Measurements from ENCODE around the gene ITGA3.
"Not testable (repeated sequence)": the region's sequence is repeated elsewhere in the genome, so short reads cannot be mapped to it uniquely, and the experiment has no call there.

ITGA3 gene

GRCh38 chr17:50052822-50053653 is 2.9 kb upstream of the ITGA3 start:
- no peak for DNase-seq

DNA sequence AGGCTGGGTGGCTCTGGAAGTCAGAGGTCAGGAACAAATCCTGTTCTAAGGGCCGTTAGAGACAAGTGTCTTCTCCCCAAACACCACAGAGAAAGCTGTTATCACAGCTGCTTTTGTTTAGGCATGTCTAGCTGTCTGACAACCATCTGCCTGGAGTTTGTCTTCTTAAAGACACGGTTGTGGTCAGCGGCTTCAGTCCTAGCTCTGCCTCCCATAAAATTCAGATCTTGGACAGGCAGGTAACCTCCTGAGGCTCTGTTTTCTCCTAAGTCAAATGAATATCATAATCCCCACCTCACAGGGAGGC is 2.3 kb upstream of the ITGA3 start:
- DNase-seq = no peak

DNA sequence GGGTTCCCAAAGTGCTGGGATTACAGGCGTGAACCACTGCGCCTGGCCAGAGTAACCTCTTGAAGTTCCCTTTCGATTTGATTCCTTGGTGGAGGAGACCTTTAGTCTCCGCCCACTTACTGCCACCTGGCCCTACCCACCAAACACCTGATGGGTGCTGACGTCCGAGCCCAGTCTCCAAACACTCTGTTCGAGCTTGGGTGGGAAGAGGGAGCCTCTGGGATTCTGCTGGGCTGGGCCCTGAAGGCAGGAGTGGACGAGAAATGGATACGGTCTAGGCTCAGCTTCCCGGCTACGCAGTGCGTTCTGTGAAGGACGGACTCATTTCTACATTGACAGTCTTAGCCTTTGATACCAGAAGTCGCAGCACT is 870 bp upstream of the ITGA3 start:
- peak in 1 of 2 donors; percentile 13 for DNase-seq

DNA sequence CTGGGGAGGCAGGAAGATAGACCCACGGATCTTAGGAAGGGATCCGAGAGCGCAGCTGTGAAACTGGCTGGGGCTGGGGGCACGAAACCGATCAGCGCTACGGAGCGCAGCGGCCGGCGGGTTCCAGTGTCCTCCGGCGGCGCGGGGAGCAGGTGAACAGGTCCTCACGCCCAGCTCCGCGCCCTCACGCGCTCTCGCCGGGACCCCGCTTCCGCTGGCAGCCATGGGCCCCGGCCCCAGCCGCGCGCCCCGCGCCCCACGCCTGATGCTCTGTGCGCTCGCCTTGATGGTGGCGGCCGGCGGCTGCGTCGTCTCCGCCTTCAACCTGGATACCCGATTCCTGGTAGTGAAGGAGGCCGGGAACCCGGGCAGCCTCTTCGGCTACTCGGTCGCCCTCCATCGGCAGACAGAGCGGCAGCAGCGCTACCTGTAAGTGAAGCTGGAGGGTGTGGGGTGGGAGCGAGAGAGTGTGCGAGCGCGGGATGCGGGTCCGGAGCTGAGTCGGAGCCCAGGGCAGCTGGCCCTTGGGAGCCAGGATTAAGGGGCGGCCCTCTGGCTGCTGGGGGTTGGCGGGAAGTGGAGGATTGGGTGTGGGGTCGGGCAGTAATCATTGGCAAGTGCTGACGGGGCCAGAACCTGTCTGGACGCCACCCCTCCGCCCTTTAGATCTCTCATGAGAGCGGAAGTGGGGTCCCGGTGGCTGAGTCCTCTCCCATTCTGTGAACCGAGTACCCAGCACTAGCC is 479 bp downstream of the ITGA3 start:
- peak; percentile 69 to 75 for DNase-seq

- DNase-seq = no peak
Measured at GRCh38 chr17:50056961-50057330, 1.0 kb downstream of the ITGA3 start.

GRCh38 chr17:50057521-50057991 is 1.6 kb downstream of the ITGA3 start:
- no peak for DNase-seq

GRCh38 chr17:50058296-50058953 is 2.5 kb downstream of the ITGA3 start:
- DNase-seq = no peak

DNA sequence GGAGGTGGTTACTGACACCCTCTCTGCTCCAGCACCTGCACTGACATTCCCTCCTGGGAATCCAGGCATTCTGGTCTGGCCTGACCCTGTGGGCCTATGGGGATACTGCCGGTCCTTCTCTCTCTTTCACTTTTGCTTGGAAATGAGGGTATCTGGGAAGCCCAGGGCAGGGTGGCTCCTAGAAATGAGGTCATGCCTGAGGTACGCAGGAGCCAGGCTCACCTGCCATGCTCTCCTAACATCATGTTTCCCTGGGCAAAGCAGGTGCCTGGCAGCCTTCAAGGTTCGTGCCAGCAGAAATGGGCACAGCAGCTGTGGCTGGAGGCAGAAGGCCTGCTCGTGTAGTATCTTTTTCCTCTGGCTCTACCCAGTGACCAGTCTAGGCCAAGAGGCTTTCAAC is 3.3 kb downstream of the ITGA3 start:
- DNase-seq = no peak

- no peak for DNase-seq
Measured at GRCh38 chr17:50059759-50060273, 3.9 kb downstream of the ITGA3 start.

DNA sequence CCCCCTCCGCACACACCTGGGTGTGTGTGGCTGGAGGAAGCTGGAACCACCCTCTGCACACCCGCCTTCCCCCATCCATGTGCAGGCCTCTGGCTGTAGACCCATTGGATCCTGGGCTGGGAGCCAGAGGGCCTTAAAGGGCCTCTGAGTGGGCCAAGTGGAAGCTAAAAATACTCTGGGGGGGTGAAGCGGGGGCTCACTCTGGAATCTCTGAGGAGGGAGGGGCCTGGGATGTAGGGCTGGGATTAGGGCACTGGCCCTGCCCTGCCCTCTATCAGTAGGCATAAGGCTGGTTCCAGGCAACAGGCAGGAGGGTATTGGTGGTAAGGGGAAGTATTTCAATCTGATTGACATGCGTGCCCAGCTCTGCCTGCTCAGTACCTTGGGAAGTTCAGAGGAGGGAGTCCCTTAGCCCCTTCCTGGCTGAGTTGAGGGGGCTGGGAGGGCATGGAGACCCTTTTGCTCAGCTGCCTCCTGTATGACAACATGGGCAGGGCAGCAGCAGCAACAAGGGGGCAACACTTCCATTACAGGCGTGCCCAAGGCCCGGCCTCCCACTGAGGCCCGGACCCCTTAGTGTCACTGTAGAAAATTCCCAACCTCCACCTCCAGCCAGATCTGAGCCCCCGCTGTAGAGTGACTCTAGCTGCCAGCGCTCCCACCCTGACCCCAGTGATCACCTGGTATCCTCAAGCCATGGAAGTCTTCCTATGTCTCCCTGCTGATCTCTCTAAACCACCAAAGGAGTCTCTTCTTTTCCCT is 5.2 kb downstream of the ITGA3 start:
- no peak for DNase-seq

DNA sequence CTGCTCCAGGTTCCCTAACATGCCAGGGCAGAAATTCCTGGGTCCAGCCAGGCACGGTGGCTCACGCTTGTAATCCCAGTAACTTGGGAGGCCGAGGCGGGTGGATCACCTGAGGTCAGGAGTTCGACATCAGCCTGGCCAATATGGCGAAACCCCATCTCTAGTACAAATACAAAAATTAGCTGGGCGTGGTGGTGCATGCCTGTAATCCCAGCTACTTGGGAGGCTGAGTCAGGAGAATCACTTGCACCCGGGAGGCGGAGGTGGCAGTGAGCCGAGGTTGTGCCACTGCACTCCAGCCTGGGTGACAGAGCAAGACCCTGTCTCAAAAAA is 5.8 kb downstream of the ITGA3 start:
- DNase-seq = not testable (repeated sequence)

GRCh38 chr17:50062293-50063243 is 6.7 kb downstream of the ITGA3 start:
- no peak for DNase-seq

GRCh38 chr17:50063561-50064252 is 7.8 kb downstream of the ITGA3 start:
- no peak for DNase-seq

GRCh38 chr17:50064253-50065001 is 8.5 kb downstream of the ITGA3 start:
- no peak for DNase-seq

- no peak for DNase-seq
Measured at GRCh38 chr17:50065056-50065455, 9.1 kb downstream of the ITGA3 start.

DNA sequence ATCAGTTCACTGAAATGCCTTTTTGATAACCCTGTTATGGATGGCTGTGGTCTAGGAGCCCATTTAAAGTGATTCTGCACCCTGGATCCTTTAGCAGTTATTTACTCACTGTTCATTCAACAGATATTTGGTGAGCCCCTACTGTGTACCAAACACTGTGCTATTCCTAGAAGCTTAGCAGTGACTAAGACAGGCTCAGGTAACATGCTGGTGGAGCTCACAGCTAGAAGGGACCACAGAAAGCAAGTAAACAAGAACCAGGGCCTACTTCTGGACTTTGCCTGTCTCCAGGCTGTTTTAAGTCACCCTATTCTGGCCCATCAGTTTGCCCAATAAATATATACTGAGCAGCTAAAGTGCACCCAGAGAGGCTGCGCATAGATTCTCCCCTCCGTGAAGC is 11.1 kb downstream of the ITGA3 start:
- no peak for DNase-seq

GRCh38 chr17:50067996-50068395 is 12.1 kb downstream of the ITGA3 start:
- DNase-seq = no peak

GRCh38 chr17:50070908-50071680 is 15.2 kb downstream of the ITGA3 start:
- DNase-seq = no peak

GRCh38 chr17:50071692-50072091 is 15.8 kb downstream of the ITGA3 start:
- no peak for DNase-seq

DNA sequence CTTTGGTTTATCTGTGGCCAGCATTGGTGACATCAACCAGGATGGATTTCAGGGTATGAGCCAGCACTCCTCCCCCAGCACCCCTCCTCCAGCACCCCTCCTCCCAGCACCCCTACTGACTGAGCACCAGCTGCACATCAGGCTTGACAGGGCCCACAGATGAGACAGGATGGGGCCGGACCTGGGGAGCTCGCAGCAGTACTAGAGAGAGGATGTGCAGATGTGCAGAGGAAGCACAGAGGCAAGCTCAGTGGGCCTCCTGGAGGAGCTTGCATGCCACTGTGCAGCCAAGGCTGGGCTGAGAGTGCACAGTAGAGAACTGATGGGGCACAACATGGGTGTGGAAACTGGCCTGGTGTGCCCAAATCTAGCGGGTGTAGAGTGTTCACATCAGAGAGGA is 16.2 kb downstream of the ITGA3 start:
- DNase-seq = no peak

All from stimulated activated CD4-positive, alpha-beta T cell treated with anti-CD3 and anti-CD28 coated beads, Interleukin-2, amount 100 ng/mL, for 24 hours (primary cell).